HG03045 (cell line): ENCODE data around the gene CDYL.
"Not testable (repeated sequence)": the region's sequence is repeated elsewhere in the genome, so short reads cannot be mapped to it uniquely, and the experiment has no call there.

Source experiments
- ATAC-seq: cut with Tn5 transposase; IDR thresholded peaks from one replicate; pipeline ENCODE4 v1.9.1; 2021; ENCODE audit warnings: mild to moderate bottlenecking, moderate library complexity; ENCODE audit not compliant: unreplicated experiment

Gene CDYL

DNA sequence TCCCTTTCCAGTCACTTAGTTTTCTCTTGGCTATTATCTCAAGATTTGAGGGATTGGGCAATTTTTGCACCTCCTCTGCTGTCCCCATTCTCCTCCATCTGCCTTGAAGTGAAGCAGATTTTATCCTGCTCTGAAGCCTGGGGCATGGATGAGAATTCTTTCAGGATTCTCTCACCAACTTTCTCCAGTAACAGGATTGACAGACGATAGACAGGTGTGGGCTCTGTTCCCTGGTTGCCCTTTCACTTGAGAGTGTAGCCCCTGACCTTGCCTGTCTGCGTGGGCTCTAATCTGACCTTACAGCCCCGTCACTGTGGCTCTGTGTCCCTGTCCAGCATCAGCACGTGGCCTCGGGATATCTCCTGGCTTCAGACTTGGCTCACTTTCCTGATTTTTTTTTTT, 27.1 kb downstream of the CDYL start:
- ATAC-seq: no peak

GRCh38 chr6:4804095-4804494, 27.9 kb downstream of the CDYL start:
- ATAC-seq: no peak

DNA sequence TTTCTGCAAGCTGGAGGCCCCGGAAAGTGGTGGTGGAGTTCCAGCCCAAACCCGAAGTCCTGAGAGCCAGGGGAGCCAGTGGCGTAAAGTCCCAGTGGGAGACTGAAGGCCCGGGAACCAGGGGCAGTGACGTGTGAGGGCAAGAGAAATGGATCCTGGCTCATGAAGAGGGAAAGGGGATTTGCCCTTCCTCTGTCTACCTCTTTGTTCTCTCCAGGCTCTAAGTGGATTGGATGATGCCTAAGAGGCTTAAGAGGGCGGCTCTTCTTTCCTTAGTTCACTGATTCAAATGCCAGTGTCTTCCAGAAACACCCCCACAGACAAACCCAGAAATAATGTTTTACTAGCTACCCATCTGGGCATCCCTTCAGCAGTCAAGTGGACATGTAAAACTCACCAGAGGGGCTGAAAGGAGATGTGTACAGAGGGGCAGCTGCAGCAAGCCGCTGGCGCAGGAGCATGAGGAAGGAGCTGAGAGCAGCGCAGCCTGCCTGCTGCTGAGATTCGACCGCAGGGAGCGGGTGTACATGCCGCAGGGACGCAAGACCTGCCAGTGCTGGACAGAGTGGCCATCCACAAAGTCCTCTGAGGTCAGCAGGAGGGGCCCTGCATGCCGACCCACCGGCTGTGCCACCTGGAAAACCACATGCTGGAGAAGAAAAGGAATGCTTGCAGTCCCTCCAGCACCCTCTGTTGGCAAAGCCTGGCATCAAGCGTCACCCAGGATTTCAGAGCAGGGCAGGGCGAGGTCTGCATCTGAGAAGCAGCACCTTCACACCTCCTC, 29.5 kb downstream of the CDYL start:
- ATAC-seq: no peak

DNA sequence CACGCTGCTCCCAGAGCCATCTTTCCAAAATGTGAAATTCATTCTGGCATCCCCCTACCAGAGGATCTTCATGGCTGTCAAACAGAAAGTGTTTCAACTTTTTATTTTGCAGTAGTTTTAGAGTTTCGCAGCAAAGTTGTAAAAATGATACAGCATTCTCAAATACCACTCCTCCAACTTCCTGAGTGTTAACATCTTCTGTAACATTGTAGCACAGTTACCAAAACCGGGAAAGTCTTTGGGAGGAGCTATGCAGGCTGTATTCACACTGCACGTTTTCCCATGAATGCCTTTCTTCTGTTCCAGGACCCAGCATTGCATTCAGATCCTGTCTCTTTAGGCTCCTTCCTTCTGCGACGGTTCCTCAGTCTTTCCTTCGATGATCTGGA, 30.1 kb downstream of the CDYL start:
- no peak for ATAC-seq

DNA sequence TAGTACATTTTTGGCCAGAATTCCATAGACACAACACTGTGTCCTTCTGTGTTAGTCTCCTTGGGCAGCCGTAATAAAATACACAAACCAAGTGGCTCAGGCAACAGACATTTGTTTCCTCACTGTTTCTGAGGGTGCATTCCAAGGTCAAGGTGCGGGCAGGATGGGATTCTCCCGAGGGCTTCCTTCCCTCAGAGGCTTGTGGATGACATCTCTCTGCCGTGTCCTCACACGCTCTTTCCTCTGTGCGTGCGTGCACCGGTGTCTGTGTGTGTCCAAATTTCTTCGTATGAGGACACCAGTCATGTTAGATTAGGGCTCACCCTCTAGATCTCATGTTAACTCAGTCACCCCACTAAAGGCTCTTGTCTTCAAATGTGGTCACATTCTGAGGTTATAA, 30.6 kb downstream of the CDYL start:
- ATAC-seq: no peak

DNA sequence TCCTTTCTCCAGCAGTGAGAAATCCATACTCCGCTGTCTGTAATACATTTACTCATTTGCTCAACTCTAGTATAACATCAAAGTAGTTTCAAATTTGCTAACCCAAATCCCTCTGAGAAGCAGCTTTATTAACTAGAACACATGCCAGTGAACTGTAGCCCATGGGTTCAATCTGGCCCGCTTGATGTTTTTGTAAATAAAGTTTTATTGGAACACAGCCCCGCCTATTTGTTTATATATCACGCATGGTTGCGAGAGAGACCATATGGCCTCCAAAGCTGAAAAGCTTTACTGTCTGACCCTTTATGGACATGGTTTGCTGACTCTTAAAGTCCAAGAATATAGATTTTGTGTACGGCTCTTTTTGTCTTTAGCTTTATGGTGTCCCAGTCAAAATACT, 32.2 kb downstream of the CDYL start:
- no peak for ATAC-seq

DNA sequence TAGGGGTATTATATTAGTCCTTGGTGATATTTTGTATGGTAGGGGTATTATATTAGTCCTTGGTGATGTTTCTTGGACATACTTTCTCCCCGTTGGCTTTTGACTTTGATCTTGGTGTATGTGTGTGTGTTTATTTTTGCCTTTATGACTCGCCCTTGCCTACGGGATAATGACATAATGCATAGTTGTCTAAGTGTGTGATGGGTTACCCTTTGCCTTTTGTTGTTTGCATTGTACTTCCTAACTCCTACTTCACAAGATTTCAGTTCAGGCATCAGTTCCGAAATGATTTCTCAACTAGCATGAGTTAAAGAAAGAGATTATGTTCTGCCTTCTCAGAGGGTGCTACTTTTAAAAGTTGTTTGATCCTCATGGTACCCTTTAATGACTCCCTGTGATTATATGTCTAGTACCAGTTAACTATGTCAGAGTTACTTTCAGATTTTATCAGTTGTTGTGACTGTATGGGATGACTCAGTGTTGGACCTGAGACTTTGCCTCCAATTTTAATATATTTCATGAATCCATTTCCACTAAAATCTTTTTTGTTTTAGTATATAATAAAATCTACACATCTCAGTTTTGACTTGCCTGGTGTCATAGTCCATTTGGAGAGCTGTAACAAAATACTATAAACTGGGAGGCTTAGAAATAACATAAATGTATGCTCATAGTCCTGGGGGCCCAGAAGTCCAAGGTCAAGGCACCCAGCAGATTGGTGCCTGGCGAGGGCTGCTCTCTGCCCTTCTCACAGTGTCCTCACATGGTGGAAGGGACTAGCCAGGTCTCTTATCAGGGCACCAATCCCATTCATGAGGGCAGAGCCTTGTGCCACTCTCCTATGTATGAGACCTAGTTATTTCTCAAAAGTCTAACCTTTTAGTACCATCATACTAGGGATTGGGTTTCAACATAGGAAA, 34.1 kb downstream of the CDYL start:
- ATAC-seq: no peak

DNA sequence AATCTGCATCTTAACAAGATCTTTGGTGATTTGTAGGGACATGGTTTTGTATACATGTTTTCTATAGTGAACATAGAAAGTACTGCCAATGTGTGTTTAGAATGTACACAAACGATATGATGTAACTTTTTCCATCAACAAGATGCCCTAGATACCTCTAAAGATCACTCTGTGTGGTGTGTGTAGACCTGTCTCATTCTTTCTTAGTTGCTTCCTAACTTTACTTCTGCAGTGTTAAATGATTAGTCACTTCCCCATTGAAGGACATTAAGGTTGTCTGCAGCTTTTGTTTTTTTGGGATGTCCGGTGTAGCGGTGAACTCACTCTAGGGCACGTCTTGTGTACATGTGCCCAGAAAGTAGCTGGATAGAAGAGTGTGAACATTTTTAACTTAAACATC, 35.9 kb downstream of the CDYL start:
- ATAC-seq: no peak

GRCh38 chr6:4813055-4813454, 36.9 kb downstream of the CDYL start:
- no peak for ATAC-seq

- no peak for ATAC-seq
These were observed 38.0 kb downstream of the CDYL start for GRCh38 chr6:4814212-4814611.

DNA sequence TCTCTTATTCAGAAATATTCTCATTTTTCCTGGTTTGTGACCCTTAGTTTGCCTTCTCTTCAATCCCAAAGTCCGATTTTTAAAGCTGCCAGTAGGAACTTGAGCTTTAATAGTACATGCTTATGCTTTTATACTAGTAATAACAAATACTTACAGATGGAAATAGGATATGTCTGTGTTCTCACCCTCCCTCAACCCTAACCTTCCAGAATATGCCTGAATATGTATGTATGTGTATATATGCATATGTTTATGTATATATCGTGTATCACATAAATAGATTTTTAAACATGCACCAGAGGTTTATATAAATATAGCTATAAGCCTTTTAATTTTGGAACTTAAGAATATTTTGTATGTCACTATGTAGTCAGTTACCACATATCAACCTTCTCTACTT, 38.8 kb downstream of the CDYL start:
- no peak for ATAC-seq

DNA sequence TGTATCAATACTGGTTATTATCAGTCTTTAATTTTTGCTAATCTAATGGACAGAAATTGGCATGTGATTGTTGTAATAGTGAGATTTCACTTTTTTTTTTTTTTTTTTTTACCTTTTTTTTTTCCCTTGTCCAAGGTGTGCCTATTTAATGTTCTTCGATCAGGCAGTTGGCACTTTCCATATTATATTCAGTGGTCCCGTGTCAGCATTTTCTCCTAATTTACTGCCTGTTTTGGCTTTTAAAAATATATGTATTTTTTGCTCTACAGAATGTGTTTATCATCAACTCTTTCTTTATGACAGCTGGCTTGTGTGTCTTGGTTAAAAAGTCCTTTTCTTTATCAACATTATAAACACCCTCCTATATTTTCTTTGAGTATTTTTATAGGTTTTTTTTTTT, 39.4 kb downstream of the CDYL start:
- no peak for ATAC-seq

GRCh38 chr6:4816904-4817303, 40.7 kb downstream of the CDYL start:
- ATAC-seq: no peak

DNA sequence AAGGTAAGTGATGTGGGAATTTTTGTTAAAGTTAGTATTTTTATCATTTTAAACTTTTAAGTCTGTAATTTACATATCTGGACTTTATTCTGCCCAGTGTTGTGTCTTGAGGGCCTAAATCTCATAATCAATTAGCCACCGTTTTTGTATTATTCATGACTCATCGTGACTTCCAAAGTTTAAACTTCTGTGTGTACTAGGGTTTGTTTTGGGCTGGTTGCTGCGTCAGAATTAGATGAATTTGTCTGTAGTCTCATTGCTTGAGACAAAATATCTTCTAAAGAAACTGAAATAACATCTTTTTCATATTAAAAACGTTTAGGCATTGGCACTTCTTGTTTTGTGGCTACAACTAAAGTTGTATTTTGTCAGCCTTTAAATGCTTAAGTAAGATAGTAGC, 41.3 kb downstream of the CDYL start:
- ATAC-seq: no peak

GRCh38 chr6:4818272-4818938, 42.2 kb downstream of the CDYL start:
- no peak for ATAC-seq

GRCh38 chr6:4819706-4820283, 43.6 kb downstream of the CDYL start:
- no peak for ATAC-seq

DNA sequence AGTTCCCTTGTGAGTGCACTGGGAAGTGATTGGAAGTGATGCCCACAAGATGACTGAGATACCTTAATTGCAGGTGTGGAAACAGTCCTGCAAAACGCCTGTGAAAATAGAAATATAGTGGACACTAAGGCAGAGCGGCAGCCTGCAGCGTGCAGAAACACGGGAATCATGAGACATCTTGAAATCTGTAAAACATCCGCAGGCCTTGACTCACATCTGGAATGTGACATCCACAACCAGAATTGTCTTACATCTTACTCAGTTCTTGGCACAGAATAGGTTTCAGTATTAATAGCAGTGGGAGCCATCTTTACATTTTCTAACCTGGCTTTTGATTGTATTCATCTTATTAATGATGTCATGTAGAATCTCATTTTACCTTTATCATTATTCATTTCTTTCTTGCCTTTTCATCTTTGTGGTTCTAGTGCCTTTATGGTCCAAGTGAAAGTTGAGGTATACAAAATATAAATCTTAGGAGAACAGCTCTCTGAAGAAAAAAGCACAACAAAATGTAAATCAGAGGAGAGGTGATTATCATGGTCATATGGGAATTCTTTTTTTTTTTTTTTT, 44.6 kb downstream of the CDYL start:
- ATAC-seq: no peak

DNA sequence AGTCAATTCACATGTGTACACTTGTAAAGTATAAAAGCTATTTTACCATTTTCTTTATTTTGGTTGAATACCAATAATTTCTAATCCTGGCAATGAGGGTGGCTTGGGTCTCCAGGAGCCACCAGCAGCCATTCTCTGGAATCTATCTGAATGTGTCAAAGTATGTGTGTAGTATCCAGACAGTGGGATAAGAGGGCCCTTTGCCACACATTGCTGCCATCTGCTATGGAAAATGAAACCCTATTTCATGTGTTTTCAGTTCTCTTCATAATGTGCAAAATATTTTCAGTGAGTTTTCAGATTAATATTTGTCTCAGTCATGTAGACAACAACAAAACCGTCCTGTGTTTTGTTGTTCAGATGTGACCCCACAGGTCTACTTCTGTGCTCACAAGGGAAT, 46.3 kb downstream of the CDYL start:
- ATAC-seq: no peak

- ATAC-seq: no peak
These were observed 52.0 kb downstream of the CDYL start for GRCh38 chr6:4828187-4828698.

DNA sequence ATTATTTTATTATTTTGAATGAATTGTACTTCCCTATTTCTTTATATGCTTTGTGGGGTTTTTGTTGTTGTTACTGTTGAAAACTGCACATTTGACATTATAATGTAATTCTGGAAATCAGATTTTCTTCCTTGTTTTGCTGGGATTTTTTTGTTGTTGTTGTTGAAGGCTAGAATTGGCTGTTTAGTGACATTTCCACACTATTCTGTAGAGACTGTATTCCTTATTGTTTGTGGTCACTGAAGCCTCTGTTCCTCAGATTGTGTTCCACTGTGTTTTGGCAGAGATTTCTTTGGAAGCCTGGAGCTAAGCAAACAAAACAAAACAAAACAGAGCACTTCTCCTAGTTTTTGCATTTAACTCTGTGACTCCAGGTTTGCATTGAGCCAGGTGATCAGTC, 52.9 kb downstream of the CDYL start:
- ATAC-seq: no peak

DNA sequence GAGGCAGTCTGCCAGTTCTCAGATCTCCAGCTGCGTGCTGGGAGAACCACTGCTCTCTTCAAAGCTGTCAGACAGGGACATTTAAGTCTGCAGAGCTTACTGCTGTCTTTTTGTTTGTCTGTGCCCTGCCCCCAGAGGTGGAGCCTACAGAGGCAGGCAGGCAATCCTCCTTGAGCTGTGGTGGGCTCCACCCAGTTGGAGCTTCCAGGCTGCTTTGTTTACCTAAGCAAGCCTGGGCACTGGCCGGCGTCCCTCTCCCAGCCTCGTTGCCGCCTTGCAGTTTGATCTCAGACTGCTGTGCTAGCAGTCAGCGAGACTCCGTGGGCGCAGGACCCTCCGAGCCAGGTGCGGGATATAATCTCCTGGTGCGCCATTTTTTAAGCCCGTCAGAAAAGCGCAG, 59.3 kb downstream of the CDYL start:
- ATAC-seq: not testable (repeated sequence)
